HepG2 (cell line): ENCODE results near the gene NEK9. TPM values are rescaled to one million over a fixed set of nuclear protein-coding genes. Genes with fewer than 3 reads are reported as not detected.
A peak's percentile ranks its signal among the peaks of the same experiment; 100 is the strongest.

Source experiments
- CENPX ChIP-seq: sonication (generic); formaldehyde crosslinking; IDR thresholded peaks from 2 replicates; pipeline ENCODE4 v1.9.0; 2021; ENCODE audit warnings: mild to moderate bottlenecking, missing genetic modification reagents, moderate library complexity
- DMAP1 ChIP-seq: IDR thresholded peaks from 2 replicates; pipeline ENCODE4 v1.6.1; 2016
- ETV5 ChIP-seq: IDR thresholded peaks from 2 replicates; pipeline ENCODE4 v1.6.1; 2018; ENCODE audit warnings: missing biosample characterization, missing genetic modification reagents, inconsistent platforms, borderline replicate concordance
- HMGXB4 ChIP-seq, 2 experiments: sonication (generic) in 1 of 2; formaldehyde crosslinking in 1 of 2; IDR thresholded peaks; 2 replicates each; pipeline versions ENCODE4 v1.4.0 to v1.6.1; 2018 to 2020; ENCODE audit warnings: missing genetic modification reagents in 2 of 2, borderline replicate concordance in 1 of 2, low read depth in 1 of 2, mild to moderate bottlenecking in 1 of 2, missing biosample characterization in 1 of 2
- KMT2A ChIP-seq: sonication (generic); formaldehyde crosslinking; IDR thresholded peaks from 2 replicates; pipeline ENCODE4 v1.4.0; 2020; ENCODE audit warnings: missing genetic modification reagents
- KMT2B ChIP-seq: IDR thresholded peaks from 2 replicates; pipeline ENCODE4 v1.6.1; 2016; ENCODE audit warnings: missing genetic modification reagents, missing compliant biosample characterization
- POLR2AphosphoS5 ChIP-seq: IDR thresholded peaks from 2 replicates; pipeline ENCODE4 v1.6.1; 2012; ENCODE audit warnings: low read depth, low read length
- POLR2G ChIP-seq: fragments of 200-400 bp; formaldehyde crosslinking; IDR thresholded peaks from 2 replicates; pipeline ENCODE4 v1.6.1; 2018; ENCODE audit warnings: mild to moderate bottlenecking, low read depth, low read length, moderate library complexity
- RBM22 ChIP-seq: fragments of 200-400 bp; formaldehyde crosslinking; optimal IDR thresholded peaks from 2 replicates; pipeline ENCODE3; 2017; ENCODE audit warnings: mild to moderate bottlenecking, low read length, moderate library complexity
- RCOR2 ChIP-seq: IDR thresholded peaks from 2 replicates; pipeline ENCODE4 v1.6.1; 2016; ENCODE audit warnings: missing biosample characterization, missing genetic modification reagents
- SIX4 ChIP-seq: sonication (generic); formaldehyde crosslinking; IDR thresholded peaks from 2 replicates; pipeline ENCODE4 v1.4.0; 2020; ENCODE audit warnings: missing genetic modification reagents
- SOX13 ChIP-seq, 3 experiments: fragments of 450-650 bp in 1 of 3; sonication (generic) in 1 of 3; formaldehyde crosslinking in 1 of 3; IDR thresholded peaks in 2 of 3; conservative IDR thresholded peaks in 1 of 3; 2 replicates each; pipeline versions ENCODE4 v1.5.0 to v1.6.1; 2016 to 2020; ENCODE audit warnings: antibody characterized with exemption in 1 of 3, mild to moderate bottlenecking in 1 of 3, missing compliant biosample characterization in 1 of 3, missing genetic modification reagents in 1 of 3, moderate library complexity in 1 of 3
- SOX5 ChIP-seq: IDR thresholded peaks from 2 replicates; pipeline ENCODE4 v1.6.1; 2016; ENCODE audit warnings: borderline replicate concordance
- SOX6 ChIP-seq, 2 experiments: fragments of 450-650 bp in 1 of 2; sonication (generic) in 1 of 2; formaldehyde crosslinking in 1 of 2; IDR thresholded peaks; 2 replicates each; pipeline versions ENCODE4 v1.4.0 to v1.6.1; 2017 to 2020; ENCODE audit warnings: antibody characterized with exemption in 1 of 2, mild to moderate bottlenecking in 1 of 2, missing genetic modification reagents in 1 of 2
- THAP8 ChIP-seq: sonication (generic); formaldehyde crosslinking; IDR thresholded peaks from 2 replicates; pipeline ENCODE4 v1.5.1; 2020; ENCODE audit warnings: missing genetic modification reagents, mild to moderate bottlenecking, borderline replicate concordance
- TOE1 ChIP-seq: sonication (generic); formaldehyde crosslinking; IDR thresholded peaks from 2 replicates; pipeline ENCODE4 v1.4.0; 2020; ENCODE audit warnings: mild to moderate bottlenecking, missing genetic modification reagents
- XRCC5 ChIP-seq: fragments of 200-400 bp; formaldehyde crosslinking; optimal IDR thresholded peaks from 2 replicates; pipeline ENCODE3; 2017; ENCODE audit warnings: mild to moderate bottlenecking, low read length
- ZFX ChIP-seq: sonication (generic); formaldehyde crosslinking; IDR thresholded peaks from 2 replicates; pipeline ENCODE4 v1.4.0; 2020; ENCODE audit warnings: mild to moderate bottlenecking, low read depth, missing genetic modification reagents, moderate library complexity
- ZMYM3 ChIP-seq: sonication (generic); formaldehyde crosslinking; IDR thresholded peaks from 2 replicates; pipeline ENCODE4 v1.5.1; 2020; ENCODE audit warnings: mild to moderate bottlenecking, missing genetic modification reagents
- ZNF292 ChIP-seq: sonication (generic); formaldehyde crosslinking; IDR thresholded peaks from 2 replicates; pipeline ENCODE4 v1.8.1; 2022; ENCODE audit warnings: mild to moderate bottlenecking, low read depth, missing genetic modification reagents, borderline replicate concordance
- ZNF468 ChIP-seq: sonication (generic); formaldehyde crosslinking; IDR thresholded peaks from 2 replicates; pipeline ENCODE4 v1.8.0; 2022; ENCODE audit warnings: mild to moderate bottlenecking, moderate library complexity, missing genetic modification reagents
- ZNF563 ChIP-seq: sonication (generic); formaldehyde crosslinking; IDR thresholded peaks from 2 replicates; pipeline ENCODE4 v1.8.0; 2022; ENCODE audit warnings: mild to moderate bottlenecking, moderate library complexity, missing genetic modification reagents
- ZNF574 ChIP-seq: sonication (generic); formaldehyde crosslinking; IDR thresholded peaks from 2 replicates; pipeline ENCODE4 v1.4.0; 2020; ENCODE audit warnings: missing genetic modification reagents
- ZNF773 ChIP-seq: sonication (generic); formaldehyde crosslinking; IDR thresholded peaks from 2 replicates; pipeline ENCODE4 v1.4.0; 2020; ENCODE audit warnings: missing genetic modification reagents, borderline replicate concordance
- ZSCAN31 ChIP-seq: sonication (generic); formaldehyde crosslinking; IDR thresholded peaks from 2 replicates; pipeline ENCODE4 v1.5.0; 2020; ENCODE audit warnings: low read depth, mild to moderate bottlenecking, missing genetic modification reagents
- polyA plus RNA-seq, 8 experiments: library from polyadenylated mRNA; depleted of rRNA in 3 of 8; stranded (reverse) in 7 of 8; unstranded in 1 of 8; fragments of >200 nt; fragmentation: Illumina TruSeq in 4 of 8; extraction: Trizol in 4 of 8; gene quantifications; 2 replicates each; pipeline versions ENCODE4 v1.2.1 to v1.2.3, GENCODE V29; 2011 to 2016; ENCODE audit warnings: low read depth in 4 of 8, missing spikeins in 1 of 8, mixed read lengths in 1 of 8; ENCODE audit not compliant: insufficient read depth in 1 of 8
- total RNA-seq, 5 experiments: library from RNA; depleted of rRNA; stranded (reverse); fragments of >200 nt; fragmentation: Illumina TruSeq; extraction: Trizol; gene quantifications; 2 replicates each; pipeline ENCODE4 v1.2.3, GENCODE V29; 2016; ENCODE audit warnings: low read depth in 1 of 5

The NEK9 gene
- total and polyA plus RNA-seq, 2 of the 13 experiments (the other 11 are each of a cell fraction or from before 2014, with no cell fraction given), result 16.5 to 27.3 TPM

GRCh38 chr14:75147423-75148071 is 20.7 kb upstream of the NEK9 start (continued):
- no peak for TF ChIP-seq THAP8 (CRISPR knock-in tag)
- TF ChIP-seq ZNF574 (CRISPR knock-in tag), result 0 out of 2 replicates have a peak, but pooled peaks have one; percentile 9
- TF ChIP-seq TOE1 (CRISPR knock-in tag), result no peak
- no peak for TF ChIP-seq ZNF563
- TF ChIP-seq ZSCAN31 (CRISPR knock-in tag), result no peak
- TF ChIP-seq RBM22, result peak; percentile 19
- peak; percentile 38 for TF ChIP-seq ZNF292 (CRISPR knock-in tag)
- peak; percentile 28 for TF ChIP-seq XRCC5
- TF ChIP-seq SOX5, result peak; percentile 59; the same call in 1 of the 2 replicates
- TF ChIP-seq RCOR2 (CRISPR knock-in tag), result peak; percentile 20; the same call in 1 of the 2 replicates
- TF ChIP-seq ZMYM3 (CRISPR knock-in tag), result peak; percentile 15; the same call in 1 of the 2 replicates
- TF ChIP-seq ETV5 (CRISPR knock-in tag), result peak; percentile 10; the same call in 1 of the 2 replicates
- no peak for TF ChIP-seq SOX6 (IDR thresholded peaks at IDR 0.05)
- TF ChIP-seq SOX6 (CRISPR knock-in tag; IDR thresholded peaks at IDR 0.05), result peak; percentile 38
- no peak for TF ChIP-seq ZNF773 (CRISPR knock-in tag)
- no peak for TF ChIP-seq SOX13 (IDR thresholded peaks at IDR 0.05)
- TF ChIP-seq SOX13 (CRISPR knock-in tag; conservative IDR thresholded peaks at IDR 0.05 in 1 of 2, IDR thresholded peaks at IDR 0.05 in 1 of 2), result peak in 1 of 2 experiments; percentile 66; a peak in 2 of 4 replicates
- no peak for TF ChIP-seq ZNF468 (CRISPR knock-in tag)
- no peak for TF ChIP-seq CENPX
- 0 out of 2 replicates have a peak, but pooled peaks have one; percentile 59 for TF ChIP-seq DMAP1 (CRISPR knock-in tag)
- peak; percentile 35; the same call in 1 of the 2 replicates for TF ChIP-seq ZFX (CRISPR knock-in tag)
- TF ChIP-seq POLR2G, result peak; percentile 54
- peak; percentile 22 to 77; a peak in 2 of 4 replicates for TF ChIP-seq HMGXB4 (CRISPR knock-in tag; IDR thresholded peaks at IDR 0.05; ENCODE audit: borderline replicate concordance in 1 of 2, low read depth in 1 of 2)
- TF ChIP-seq KMT2A (CRISPR knock-in tag), result no peak
- 0 out of 2 replicates have a peak, but pooled peaks have one; percentile 23 for TF ChIP-seq KMT2B
- TF ChIP-seq POLR2AphosphoS5, result no peak
- TF ChIP-seq SIX4 (CRISPR knock-in tag), result peak; percentile 36; the same call in 1 of the 2 replicates
